ENCODE results near the gene ZNF805. TPM values are rescaled to one million over a fixed set of nuclear protein-coding genes. Genes with fewer than 3 reads are reported as not detected.
"Not testable (repeated sequence)": the region's sequence is repeated elsewhere in the genome, so short reads cannot be mapped to it uniquely, and the experiment has no call there.

Gene ZNF805
- 12.8 TPM for total RNA-seq
- long read RNA-seq, transcript ZNF805-202 (4 exons, 1,884 nt): major isoform, 6 of 8 reads
- long read RNA-seq, partial matches to known transcripts: 0 of 8 reads
- long read RNA-seq, other reads (novel, unspliced or antisense): 1 of 8 reads

- intact Hi-C loops (cut with DNase I): loop anchor here (2.0 kb wide), 1 partner anchor 40 kb away; the partner anchor contains the start of gene ZNF460
- peak; percentile 97 for DNase-seq (ENCODE audit: low spot score)
Measured at GRCh38 chr19:57240311-57241090, at the start of gene ZNF805. ZNF805 (plus strand) TSS chr19:57240632; CDS start chr19:57240892, 260 bp downstream.

- DNase-seq (ENCODE audit: low spot score): peak; percentile 94
- intact Hi-C loops (cut with DNase I): loop anchor here (1.0 kb wide), 1 partner anchor 89 kb away; the partner anchor contains the start of gene ZNF460
Measured at GRCh38 chr19:57191141-57192076, 49.0 kb upstream of the ZNF805 start, which contains the start of gene ZNF264. ZNF264 (plus strand) TSS chr19:57191500; CDS start chr19:57191914, 414 bp downstream.

GRCh38 chr19:57192077-57192420 is 48.4 kb upstream of the ZNF805 start:
- DNase-seq (ENCODE audit: low spot score): no peak
- intact Hi-C loops (cut with DNase I): no loop called here

GRCh38 chr19:57192993-57193392 is 47.4 kb upstream of the ZNF805 start:
- no peak for DNase-seq (ENCODE audit: low spot score)
- intact Hi-C loops (cut with DNase I): no loop called here

GRCh38 chr19:57197874-57198273 is 42.6 kb upstream of the ZNF805 start:
- intact Hi-C loops (cut with DNase I); DNase-seq (ENCODE audit: low spot score): not testable (repeated sequence)

GRCh38 chr19:57202160-57202559 is 38.3 kb upstream of the ZNF805 start:
- no peak for DNase-seq (ENCODE audit: low spot score)
- intact Hi-C loops (cut with DNase I): no loop called here

- intact Hi-C loops (cut with DNase I): no loop called here
- no peak for DNase-seq (ENCODE audit: low spot score)
Measured at GRCh38 chr19:57210381-57210780, 30.1 kb upstream of the ZNF805 start.

GRCh38 chr19:57212109-57212508 is 28.3 kb upstream of the ZNF805 start:
- intact Hi-C loops (cut with DNase I): no loop called here
- no peak for DNase-seq (ENCODE audit: low spot score)

- intact Hi-C loops (cut with DNase I): no loop called here
- no peak for DNase-seq (ENCODE audit: low spot score)
Measured at GRCh38 chr19:57227502-57227901, 12.9 kb upstream of the ZNF805 start.

GRCh38 chr19:57231686-57232085 is 8.7 kb upstream of the ZNF805 start:
- no peak for DNase-seq (ENCODE audit: low spot score)
- intact Hi-C loops (cut with DNase I): no loop called here

GRCh38 chr19:57233207-57233606 is 7.2 kb upstream of the ZNF805 start:
- no peak for DNase-seq (ENCODE audit: low spot score)
- intact Hi-C loops (cut with DNase I): no loop called here

GRCh38 chr19:57239982-57240310 is 486 bp upstream of the ZNF805 start:
- intact Hi-C loops (cut with DNase I): loop anchor here (2.0 kb wide), 1 partner anchor 41 kb away; the partner anchor contains the start of gene ZNF460
- DNase-seq (ENCODE audit: low spot score): no peak

- intact Hi-C loops (cut with DNase I): loop anchor here (2.0 kb wide), 1 partner anchor 40 kb away; the partner anchor contains the start of gene ZNF460
- DNase-seq (ENCODE audit: low spot score): peak; percentile 49
Measured at GRCh38 chr19:57241176-57241575, 744 bp downstream of the ZNF805 start.

- intact Hi-C loops (cut with DNase I): no loop called here
- DNase-seq (ENCODE audit: low spot score): no peak
Measured at GRCh38 chr19:57242821-57243220, 2.4 kb downstream of the ZNF805 start.

GRCh38 chr19:57244513-57244912 is 4.1 kb downstream of the ZNF805 start:
- intact Hi-C loops (cut with DNase I): no loop called here
- DNase-seq (ENCODE audit: low spot score): peak; percentile 10

- intact Hi-C loops (cut with DNase I): no loop called here
- peak; percentile 54 for DNase-seq (ENCODE audit: low spot score)
Measured at GRCh38 chr19:57245066-57245465, 4.6 kb downstream of the ZNF805 start.

- intact Hi-C loops (cut with DNase I): no loop called here
- DNase-seq (ENCODE audit: low spot score): peak; percentile 22
Measured at GRCh38 chr19:57245959-57246358, 5.5 kb downstream of the ZNF805 start.

- intact Hi-C loops (cut with DNase I): no loop called here
- peak; percentile 63 for DNase-seq (ENCODE audit: low spot score)
Measured at GRCh38 chr19:57248646-57249045, 8.2 kb downstream of the ZNF805 start.

- DNase-seq (ENCODE audit: low spot score): no peak
- intact Hi-C loops (cut with DNase I): no loop called here
Measured at GRCh38 chr19:57249329-57249728, 8.9 kb downstream of the ZNF805 start.

GRCh38 chr19:57253767-57254166 is 13.3 kb downstream of the ZNF805 start:
- intact Hi-C loops (cut with DNase I); DNase-seq (ENCODE audit: low spot score): not testable (repeated sequence)
